Lower leg skin (tissue), 4 donors: ENCODE data around the gene IMPDH1. TPM values are rescaled to one million over a fixed set of nuclear protein-coding genes. Genes with fewer than 3 reads are reported as not detected.

Experiments used
- DNase-seq, 2 donors: peaks; one replicate each; pipeline ENCODE4 v3.0.0-alpha.2; 2019; ENCODE audit warnings: low spot score in 2 of 2
- H3K4me3 ChIP-seq: fragments of 200-600 bp; sonication (generic); 2 replicates; pipeline ENCODE4 v1.5.1; 2017; ENCODE audit warnings: mild to moderate bottlenecking, low read depth; ENCODE audit not compliant: poor library complexity, severe bottlenecking
- POLR2A ChIP-seq, 2 donors: fragments of 450-650 bp; IDR thresholded peaks; one replicate each; pipeline ENCODE4 v1.6.1; 2016 to 2017; ENCODE audit warnings: antibody characterized with exemption in 2 of 2, mild to moderate bottlenecking in 1 of 2, moderate library complexity in 1 of 2
- WGBS, 2 donors: methylation state at CpG; one replicate each; pipeline ENCODE4 v1.1.5; 2018; 5-methylcytosine and 5-hydroxymethylcytosine counted together
- intact Hi-C: fragments of 100-400 bp; cut with DNase I; formaldehyde crosslinking; loops from one replicate; pipeline ENCODE4 v1.15.0; 2023; ENCODE audit warnings: low total_unique reads
- total RNA-seq, 4 donors: library from RNA; depleted of rRNA; stranded (reverse); fragments of >200 nt; gene quantifications; one replicate each; pipeline ENCODE4 v1.1.0, GENCODE V29; 2016
- TF ChIP-seq, protein P1 (sequence below), 3 donors: fragments of 450-650 bp; IDR thresholded peaks; one replicate each; pipeline ENCODE4 v1.5.1; 2016; ENCODE audit warnings: antibody characterized with exemption in 3 of 3, mild to moderate bottlenecking in 3 of 3, moderate library complexity in 2 of 3

Gene IMPDH1
- total RNA-seq, 4 donors from 2014 or later: 45.6 to 71.7 (median 48.7) TPM

DNA sequence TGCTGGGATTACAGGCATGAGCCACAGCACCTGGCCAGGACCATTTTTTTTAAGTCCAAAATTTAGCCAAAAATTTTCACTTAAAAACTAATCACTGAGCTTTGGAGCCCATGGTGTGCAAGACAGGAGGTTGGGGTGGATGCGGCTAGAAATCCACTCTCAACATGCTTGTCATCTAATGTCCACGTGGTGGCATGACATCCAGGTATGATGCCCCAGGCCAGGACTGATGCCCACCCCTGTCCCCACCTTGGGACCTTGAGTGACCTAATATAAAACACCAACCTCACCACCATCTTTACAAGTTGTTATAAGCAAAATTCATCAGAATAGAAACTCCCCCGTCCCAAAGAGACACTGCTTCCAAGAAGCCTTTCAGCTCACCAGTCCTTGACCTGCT is 20.4 kb upstream of the IMPDH1 start:
- no peak for DNase-seq
- no peak for TF ChIP-seq POLR2A (IDR thresholded peaks at IDR 0.05)
- TF ChIP-seq, protein P1, sequence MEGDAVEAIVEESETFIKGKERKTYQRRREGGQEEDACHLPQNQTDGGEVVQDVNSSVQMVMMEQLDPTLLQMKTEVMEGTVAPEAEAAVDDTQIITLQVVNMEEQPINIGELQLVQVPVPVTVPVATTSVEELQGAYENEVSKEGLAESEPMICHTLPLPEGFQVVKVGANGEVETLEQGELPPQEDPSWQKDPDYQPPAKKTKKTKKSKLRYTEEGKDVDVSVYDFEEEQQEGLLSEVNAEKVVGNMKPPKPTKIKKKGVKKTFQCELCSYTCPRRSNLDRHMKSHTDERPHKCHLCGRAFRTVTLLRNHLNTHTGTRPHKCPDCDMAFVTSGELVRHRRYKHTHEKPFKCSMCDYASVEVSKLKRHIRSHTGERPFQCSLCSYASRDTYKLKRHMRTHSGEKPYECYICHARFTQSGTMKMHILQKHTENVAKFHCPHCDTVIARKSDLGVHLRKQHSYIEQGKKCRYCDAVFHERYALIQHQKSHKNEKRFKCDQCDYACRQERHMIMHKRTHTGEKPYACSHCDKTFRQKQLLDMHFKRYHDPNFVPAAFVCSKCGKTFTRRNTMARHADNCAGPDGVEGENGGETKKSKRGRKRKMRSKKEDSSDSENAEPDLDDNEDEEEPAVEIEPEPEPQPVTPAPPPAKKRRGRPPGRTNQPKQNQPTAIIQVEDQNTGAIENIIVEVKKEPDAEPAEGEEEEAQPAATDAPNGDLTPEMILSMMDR (IDR thresholded peaks at IDR 0.05): no peak
- WGBS, 2 donors: 73 to 90% methylated on average over 3 of the region's 3 CpGs
- intact Hi-C loops: no loop called here
- H3K4me3 ChIP-seq: no peak overlapping the region

DNA sequence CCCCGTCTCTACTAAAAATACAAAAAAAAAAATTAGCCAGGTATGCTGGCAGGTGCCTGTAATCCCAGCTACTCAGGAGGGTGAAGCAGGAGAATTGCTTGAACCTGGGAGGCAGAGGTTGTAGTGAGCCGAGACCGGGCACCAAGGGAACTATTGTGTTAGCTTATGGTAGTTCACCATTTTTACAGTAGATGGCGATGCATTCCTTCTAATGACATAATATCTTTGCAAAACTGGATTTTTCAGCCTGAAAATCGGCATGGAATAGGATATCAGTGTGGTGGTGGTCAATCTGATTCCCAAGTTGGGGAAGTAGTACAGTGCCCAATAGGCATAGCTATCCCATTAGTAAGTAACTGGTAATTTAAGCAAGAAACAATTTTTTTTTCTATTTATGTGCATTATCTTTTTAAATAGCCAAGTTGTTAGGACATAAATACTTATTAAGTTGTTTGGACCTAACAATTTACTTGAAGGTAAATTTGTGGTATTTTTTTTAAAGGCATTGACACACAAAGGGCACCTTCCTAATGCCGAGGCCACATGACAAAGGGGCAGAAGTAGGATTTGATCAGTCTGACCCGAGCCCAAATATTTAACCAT is 17.6 kb upstream of the IMPDH1 start:
- TF ChIP-seq, protein P1 (IDR thresholded peaks at IDR 0.05): peak in 1 of 3 donors; percentile 42
- TF ChIP-seq POLR2A (IDR thresholded peaks at IDR 0.05): no peak
- H3K4me3 ChIP-seq: no peak overlapping the region
- intact Hi-C loops: loop anchor here (5.0 kb wide), 1 partner anchor 35 kb away; no protein-coding TSS in a partner anchor
- DNase-seq: peak in 1 of 2 donors; percentile 72
- WGBS, 2 donors: 15 to 17% methylated on average over 7 of the region's 7 CpGs

DNA sequence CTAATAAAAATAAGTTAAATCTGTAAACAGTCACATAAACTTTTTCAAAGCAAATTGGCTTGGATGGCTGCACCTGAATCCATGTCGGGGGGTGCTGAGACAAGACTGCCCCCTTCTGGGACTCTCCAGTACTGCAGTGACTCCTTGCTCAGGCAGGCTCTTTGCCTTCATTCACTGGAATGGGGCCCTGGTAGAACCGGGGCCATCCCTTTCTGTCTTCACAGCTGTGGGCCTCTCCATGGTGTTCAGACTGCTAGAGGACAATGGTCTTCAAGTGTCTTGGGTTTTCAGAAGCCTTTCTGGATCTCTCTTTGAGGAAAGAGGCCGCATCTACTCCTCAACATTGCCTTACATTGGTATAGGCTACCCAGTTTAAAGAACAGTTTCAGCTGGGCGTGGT is 16.1 kb upstream of the IMPDH1 start:
- H3K4me3 ChIP-seq: no peak overlapping the region
- WGBS, 2 donors: 31 to 42% methylated on average over 4 of the region's 4 CpGs
- TF ChIP-seq, protein P1 (IDR thresholded peaks at IDR 0.05): peak in 1 of 3 donors; percentile 33
- TF ChIP-seq POLR2A (IDR thresholded peaks at IDR 0.05): no peak
- intact Hi-C loops: loop anchor here (5.0 kb wide), 1 partner anchor 36 kb away; no protein-coding TSS in a partner anchor
- peak; percentile 67 to 94 for DNase-seq

DNA sequence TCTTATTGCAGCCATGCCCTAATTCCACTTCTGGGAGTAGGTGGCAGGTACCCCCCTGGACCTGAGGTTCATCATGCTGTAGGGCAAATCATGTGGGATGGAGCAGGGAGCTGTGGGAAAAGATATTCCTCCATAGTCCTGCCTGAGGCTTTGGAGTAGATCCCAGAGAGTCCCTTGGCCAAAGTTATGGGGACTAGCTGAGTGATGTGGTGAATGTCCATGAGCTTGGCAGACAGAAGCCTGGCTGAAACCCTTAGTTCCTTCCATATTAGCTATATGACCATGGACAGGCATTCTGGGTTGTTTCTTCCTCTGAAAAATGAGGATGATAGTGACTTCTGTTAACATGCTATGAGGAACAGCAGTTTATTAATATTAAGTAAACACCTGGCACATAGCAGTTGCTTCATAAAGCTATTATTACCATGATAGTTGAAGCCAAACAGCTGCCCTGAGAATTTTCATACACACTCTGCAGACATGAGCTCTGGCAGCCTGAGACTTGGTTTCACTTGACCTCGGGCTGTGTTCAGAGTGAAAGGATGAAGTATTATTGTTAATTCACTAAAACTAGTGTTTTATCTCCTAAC is 15.0 kb upstream of the IMPDH1 start:
- TF ChIP-seq, protein P1 (IDR thresholded peaks at IDR 0.05): no peak
- TF ChIP-seq POLR2A (IDR thresholded peaks at IDR 0.05): no peak
- no peak overlapping the region for H3K4me3 ChIP-seq
- 62 to 63% methylated on average over 1 of the region's 1 CpG for WGBS, 2 donors
- intact Hi-C loops: loop anchor here (5.0 kb wide), 1 partner anchor 38 kb away; no protein-coding TSS in a partner anchor
- no peak for DNase-seq

DNA sequence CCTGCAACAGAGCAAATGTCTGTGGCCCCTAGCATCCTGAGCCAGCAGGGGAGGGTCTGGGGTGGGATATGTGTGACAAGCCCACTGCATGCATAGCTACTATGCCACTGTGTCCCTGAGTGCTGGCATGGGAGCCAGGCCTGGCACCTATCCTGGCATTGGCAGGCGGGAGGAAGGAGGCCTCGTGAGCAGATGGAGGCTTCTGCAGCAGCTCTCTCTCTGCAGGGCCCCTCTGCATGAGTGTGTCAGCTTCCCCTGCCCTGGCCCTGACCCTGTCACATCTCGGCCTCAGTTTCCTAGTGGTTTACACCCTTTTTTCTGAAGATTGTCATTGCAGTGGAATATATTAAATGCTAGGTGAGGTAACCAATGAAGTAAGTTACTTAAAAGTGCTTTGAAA is 13.1 kb upstream of the IMPDH1 start:
- WGBS, 2 donors: 64 to 78% methylated on average over 3 of the region's 3 CpGs
- no peak for TF ChIP-seq POLR2A (IDR thresholded peaks at IDR 0.05)
- TF ChIP-seq, protein P1 (IDR thresholded peaks at IDR 0.05): no peak
- intact Hi-C loops: no loop called here
- no peak overlapping the region for H3K4me3 ChIP-seq
- no peak for DNase-seq
